H1 (cell line): ENCODE results near the gene JAKMIP1. TPM values are rescaled to one million over a fixed set of nuclear protein-coding genes. Genes with fewer than 3 reads are reported as not detected.
"Not testable (repeated sequence)": the region's sequence is repeated elsewhere in the genome, so short reads cannot be mapped to it uniquely, and the experiment has no call there.

ENCODE experiments used
- CTCF ChIA-PET: fragments of 300-600 bp; sonication (Branson Sonifier 250); formaldehyde crosslinking; loops from one replicate; lab custom pipeline; 2021; ENCODE audit not compliant: partially characterized antibody; lab: Charles Lee
- POLR2A ChIA-PET: fragments of 300-600 bp; sonication (Branson Sonifier 250); formaldehyde crosslinking; loops from one replicate; lab custom pipeline; 2021; ENCODE audit warnings: inconsistent platforms; ENCODE audit not compliant: partially characterized antibody; lab: Charles Lee
- DNase-seq, 2 experiments: peaks; one replicate each; pipeline versions ENCODE4 v3.0.0 to v3.0.0-alpha.2; 2010 to 2022; ENCODE audit warnings: low spot score in 2 of 2, low read depth in 1 of 2, mixed read lengths in 1 of 2
- FAIRE-seq: peaks from 2 replicates; lab custom pipeline; 2011; peaks lifted over from hg19 to GRCh38; lab: Jason Lieb, UNC
- H2AFZ ChIP-seq: 2 replicates; pipeline ENCODE4 v1.8.1; 2012; ENCODE audit warnings: low read length, inconsistent platforms
- H2AK5ac ChIP-seq: 2 replicates; pipeline ENCODE4 v1.6.1; 2013; ENCODE audit warnings: low read depth, low read length
- H2BK120ac ChIP-seq: replicated peaks from 2 replicates; pipeline ENCODE3; 2013; ENCODE audit warnings: low read depth, low read length, inconsistent platforms
- H2BK12ac ChIP-seq: 2 replicates; pipeline ENCODE4 v1.6.1; 2013; ENCODE audit warnings: low read depth, low read length
- H2BK15ac ChIP-seq: 2 replicates; pipeline ENCODE4 v1.6.1; 2013; ENCODE audit warnings: low read length
- H2BK20ac ChIP-seq: 2 replicates; pipeline ENCODE4 v1.6.1; 2013; ENCODE audit warnings: low read length
- H2BK5ac ChIP-seq: 2 replicates; pipeline ENCODE4 v1.6.1; 2013; ENCODE audit warnings: low read depth, low read length
- H3K14ac ChIP-seq: 2 replicates; pipeline ENCODE4 v1.6.1; 2013; ENCODE audit warnings: inconsistent platforms; ENCODE audit not compliant: insufficient read length
- H3K18ac ChIP-seq: 2 replicates; pipeline ENCODE4 v1.6.1; 2013; ENCODE audit warnings: low read length; ENCODE audit errors: extremely low read depth
- H3K23ac ChIP-seq: 2 replicates; pipeline ENCODE4 v1.6.1; 2013; ENCODE audit warnings: inconsistent platforms; ENCODE audit not compliant: insufficient read length
- H3K23me2 ChIP-seq: 2 replicates; pipeline ENCODE4 v1.6.1; 2013; ENCODE audit warnings: low read depth, low read length
- H3K27ac ChIP-seq: 2 replicates; pipeline ENCODE4 v1.6.1; 2011; ENCODE audit warnings: low read depth, low read length, inconsistent platforms
- H3K27me3 ChIP-seq, 4 experiments: replicated peaks in 1 of 4; 1 replicate in 1 of 4; 2 replicates in 3 of 4; pipeline versions ENCODE4 v1.6.1 to v1.8.1; 2011 to 2013; ENCODE audit warnings: low read length in 3 of 4, mild to moderate bottlenecking in 3 of 4, inconsistent platforms in 2 of 4, mixed read lengths in 2 of 4, moderate library complexity in 1 of 4; ENCODE audit not compliant: control insufficient read depth in 3 of 4, insufficient read depth in 3 of 4; ENCODE audit errors: extremely low read depth in 1 of 4
- H3K36me3 ChIP-seq, 4 experiments: 2 replicates each; pipeline versions ENCODE4 v1.6.1 to v1.8.1; 2011 to 2013; ENCODE audit warnings: mild to moderate bottlenecking in 4 of 4, low read length in 3 of 4, moderate library complexity in 2 of 4, control low read depth in 1 of 4, inconsistent platforms in 1 of 4; ENCODE audit not compliant: insufficient read depth in 4 of 4, control insufficient read depth in 2 of 4
- H3K4ac ChIP-seq: replicated peaks from 2 replicates; pipeline ENCODE3; 2013; ENCODE audit warnings: low read length, low read depth, mixed read lengths, inconsistent platforms; ENCODE audit not compliant: insufficient read length
- H3K4me1 ChIP-seq, 4 experiments: replicated peaks in 1 of 4; 1 replicate in 1 of 4; 2 replicates in 3 of 4; pipeline versions ENCODE4 v1.6.1 to v1.8.1; 2011 to 2013; ENCODE audit warnings: low read length in 3 of 4, inconsistent platforms in 2 of 4, mixed read lengths in 1 of 4; ENCODE audit not compliant: insufficient read depth in 4 of 4, control insufficient read depth in 3 of 4
- H3K4me2 ChIP-seq, 2 experiments: 2 replicates each; pipeline versions ENCODE4 v1.6.1 to v1.8.1; 2011 to 2013; ENCODE audit warnings: low read depth in 2 of 2, low read length in 2 of 2, control low read depth in 1 of 2, inconsistent platforms in 1 of 2, mild to moderate bottlenecking in 1 of 2; ENCODE audit not compliant: insufficient read depth in 1 of 2
- H3K4me3 ChIP-seq, 4 experiments: fragments of 200-600, 300-600 bp in 1 of 4; sonication (generic), shearing (Covaris generic), sonication (Bioruptor Twin) in 1 of 4; 2 replicates each; pipeline versions ENCODE4 v1.5.1 to v1.8.1; 2011 to 2016; ENCODE audit warnings: low read length in 4 of 4, low read depth in 3 of 4, control low read depth in 2 of 4, inconsistent platforms in 2 of 4, mild to moderate bottlenecking in 2 of 4, mixed read lengths in 1 of 4, moderate library complexity in 1 of 4; ENCODE audit not compliant: insufficient read depth in 2 of 4; ENCODE audit errors: extremely low read depth in 1 of 4
- H3K56ac ChIP-seq: replicated peaks from 2 replicates; pipeline ENCODE3; 2013; ENCODE audit warnings: low read depth, mild to moderate bottlenecking, mixed read lengths, low read length, inconsistent platforms; ENCODE audit not compliant: insufficient read length
- H3K79me1 ChIP-seq: 2 replicates; pipeline ENCODE4 v1.6.1; 2013; ENCODE audit warnings: low read depth, low read length, control low read depth
- H3K79me2 ChIP-seq, 2 experiments: 2 replicates each; pipeline versions ENCODE4 v1.6.1 to v1.8.1; 2012 to 2013; ENCODE audit warnings: low read length in 2 of 2, mild to moderate bottlenecking in 2 of 2, inconsistent platforms in 1 of 2; ENCODE audit not compliant: insufficient read depth in 2 of 2, control insufficient read depth in 1 of 2
- H3K9ac ChIP-seq, 4 experiments: replicated peaks in 1 of 4; 1 replicate in 1 of 4; 2 replicates in 3 of 4; pipeline versions ENCODE4 v1.6.1 to v1.8.1; 2011 to 2013; ENCODE audit warnings: low read depth in 3 of 4, low read length in 3 of 4, control low read depth in 2 of 4, mild to moderate bottlenecking in 2 of 4, moderate library complexity in 2 of 4, inconsistent platforms in 1 of 4; ENCODE audit errors: extremely low read depth in 1 of 4
- H3K9me3 ChIP-seq, 2 experiments: 2 replicates each; pipeline versions ENCODE4 v1.6.1 to v1.8.1; 2012 to 2013; ENCODE audit warnings: mild to moderate bottlenecking in 2 of 2, moderate library complexity in 2 of 2, control low read depth in 1 of 2, inconsistent platforms in 1 of 2, low read depth in 1 of 2, low read length in 1 of 2, mixed read lengths in 1 of 2; ENCODE audit not compliant: insufficient read depth in 2 of 2
- H4K20me1 ChIP-seq, 2 experiments: replicated peaks in 1 of 2; 2 replicates each; pipeline versions ENCODE3 to v1.8.1; 2011 to 2013; ENCODE audit warnings: inconsistent platforms in 2 of 2, low read length in 2 of 2, mild to moderate bottlenecking in 1 of 2; ENCODE audit not compliant: insufficient read depth in 2 of 2, control insufficient read depth in 1 of 2
- H4K5ac ChIP-seq: 2 replicates; pipeline ENCODE4 v1.6.1; 2013; ENCODE audit warnings: low read length, low read depth, mixed read lengths, inconsistent platforms; ENCODE audit not compliant: insufficient read length
- H4K8ac ChIP-seq: 2 replicates; pipeline ENCODE4 v1.8.0; 2013; ENCODE audit warnings: mild to moderate bottlenecking, moderate library complexity, low read length, inconsistent platforms; ENCODE audit not compliant: insufficient read depth; ENCODE audit errors: extremely low read depth
- H4K91ac ChIP-seq: replicated peaks from 2 replicates; pipeline ENCODE3; 2013; ENCODE audit warnings: low read length, mixed read lengths, inconsistent platforms; ENCODE audit not compliant: insufficient read length
- WGBS, 2 experiments: shearing (Covaris generic) in 1 of 2; methylation state at CpG; one replicate each; pipeline versions ENCODE4 v1.1.6 to v1.1.7; 2013 to 2015; ENCODE audit warnings: low lambda C conversion rate in 2 of 2, mixed read lengths in 2 of 2, inconsistent platforms in 1 of 2, low coverage in 1 of 2, missing lambda C conversion rate in 1 of 2; ENCODE audit not compliant: insufficient replicate concordance in 2 of 2, insufficient coverage in 1 of 2, insufficient read length in 1 of 2; ENCODE audit errors: extremely low coverage in 1 of 2, missing lambda C conversion rate in 1 of 2; 5-methylcytosine and 5-hydroxymethylcytosine counted together
- polyA plus RNA-seq, 7 experiments: library from polyadenylated mRNA; depleted of rRNA in 3 of 7; stranded (reverse) in 5 of 7; unstranded in 2 of 7; fragments of >200 nt in 5 of 7; fragments of 200-250 nt in 2 of 7; gene quantifications; 1 replicate in 5 of 7; 2 replicates in 1 of 7; 4 replicates in 1 of 7; pipeline versions ENCODE4 v1.2.1 to v1.2.3, GENCODE V29; 2011 to 2013; ENCODE audit warnings: missing spikeins in 2 of 7, mixed read lengths in 2 of 7
- total RNA-seq: library from RNA; stranded (reverse); fragmentation: NEBNext Ultra II Directional; extraction: Animal tissue kit (Norgen Biotek cat#: 25700); gene quantifications from 2 replicates; pipeline ENCODE4 v1.2.1, GENCODE V29; 2021

The JAKMIP1 gene
- total and polyA plus RNA-seq, 2 of the 8 experiments (the other 6 are each of a cell fraction or from before 2014, with no cell fraction given), result 2.5 to 4.4 TPM

DNA sequence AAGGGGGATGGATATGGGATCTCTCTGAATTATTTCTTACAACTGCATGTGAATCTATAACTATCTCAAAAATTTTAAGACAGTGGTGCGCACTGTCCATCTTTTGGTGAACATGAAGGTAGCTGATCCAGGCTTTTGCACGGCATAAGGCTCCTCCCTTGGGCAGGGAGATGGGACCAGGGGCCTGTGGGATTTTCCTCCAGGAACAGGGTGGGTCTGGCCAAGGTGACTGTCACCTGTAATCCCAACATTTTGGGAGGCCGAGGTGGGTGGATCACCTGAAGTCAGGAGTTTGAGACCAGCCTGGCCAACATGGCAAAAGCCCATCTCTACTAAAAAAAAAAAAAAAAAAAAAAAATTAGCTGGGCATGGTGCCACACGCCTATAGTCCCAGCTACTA is 8.9 kb upstream of the JAKMIP1 start:
- POLR2A ChIA-PET, result interaction anchor here (1.3 kb wide), 1 partner anchor 10 kb away, joined by 4 read pairs; no protein-coding TSS in a partner anchor
- H2BK5ac ChIP-seq, H3K79me2 ChIP-seq, FAIRE-seq, H2BK20ac ChIP-seq, H4K20me1 ChIP-seq, H2BK120ac ChIP-seq, H4K8ac ChIP-seq, H2AFZ ChIP-seq, H3K36me3 ChIP-seq, H2AK5ac ChIP-seq, H3K4me1 ChIP-seq, H3K4me3 ChIP-seq, H3K4ac ChIP-seq, H3K27ac ChIP-seq, DNase-seq, H3K23me2 ChIP-seq, H2BK12ac ChIP-seq, H3K56ac ChIP-seq, H4K91ac ChIP-seq, H3K9ac ChIP-seq, H3K27me3 ChIP-seq, H3K79me1 ChIP-seq, H3K23ac ChIP-seq, H4K5ac ChIP-seq, H3K14ac ChIP-seq, H3K9me3 ChIP-seq, H3K18ac ChIP-seq, H3K4me2 ChIP-seq, H2BK15ac ChIP-seq: not testable (repeated sequence)
- CTCF ChIA-PET, result interaction anchor here (1.0 to 2.0 kb wide), 2 partner anchors 10 to 11 kb away, joined by 3 to 6 read pairs; no protein-coding TSS in a partner anchor
- WGBS, 2 experiments, result 78% methylated on average over 3 of the region's 4 CpGs; no CpG with 5 or more reads in 1 of the 2 experiments
